Measurements from ENCODE around the gene RHPN2. TPM values are rescaled to one million over a fixed set of nuclear protein-coding genes. Genes with fewer than 3 reads are reported as not detected.
"Not testable (repeated sequence)": the region's sequence is repeated elsewhere in the genome, so short reads cannot be mapped to it uniquely, and the experiment has no call there.

Gene RHPN2
- total RNA-seq, 2 experiments from 2014 or later, result 4.9 to 5.3 TPM

DNA sequence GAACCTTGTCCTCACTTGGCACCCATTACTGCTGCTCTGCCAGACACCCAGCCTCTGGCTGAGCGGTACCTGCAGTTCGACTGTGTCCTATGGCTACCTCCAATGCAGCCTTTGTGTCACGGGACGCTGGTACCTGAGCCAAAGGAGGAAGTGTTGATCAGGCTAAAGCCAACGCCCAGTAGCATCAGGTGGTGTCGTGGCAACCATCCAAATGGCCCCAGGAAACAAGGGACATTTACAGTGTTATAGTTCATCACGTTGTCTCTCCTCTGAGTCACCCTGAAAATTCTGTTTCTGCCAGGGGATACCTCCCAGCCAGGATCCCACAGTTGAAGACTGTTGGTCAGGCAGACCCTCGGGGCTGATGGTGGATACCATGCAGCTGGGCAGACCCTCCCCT lies 10.1 kb downstream of the RHPN2 start:
- ChIA-PET CTCF (interaction anchor here (0.9 kb wide), 1 partner anchor 17 kb away, joined by 3 read pairs; no protein-coding TSS in a partner anchor), POLR2A (no interaction called here)
- Mint-ChIP-seq H3K4me1 (ENCODE audit: low read depth) (no peaks in the 10 kb centered on the region), H3K9me3 (no peaks in the 10 kb centered on the region), H3K36me3 (ENCODE audit: low read depth) (no peaks in the 10 kb centered on the region), H3K27ac (no peak overlapping the region), H3K27me3 (peaks cover under 1% of the 10 kb centered on the region), H3K4me3 (no peak overlapping the region)
- DNase-seq, result no peak
- intact Hi-C loops (cut with micrococcal nuclease), result no loop called here
- TF ChIP-seq, protein P1, sequence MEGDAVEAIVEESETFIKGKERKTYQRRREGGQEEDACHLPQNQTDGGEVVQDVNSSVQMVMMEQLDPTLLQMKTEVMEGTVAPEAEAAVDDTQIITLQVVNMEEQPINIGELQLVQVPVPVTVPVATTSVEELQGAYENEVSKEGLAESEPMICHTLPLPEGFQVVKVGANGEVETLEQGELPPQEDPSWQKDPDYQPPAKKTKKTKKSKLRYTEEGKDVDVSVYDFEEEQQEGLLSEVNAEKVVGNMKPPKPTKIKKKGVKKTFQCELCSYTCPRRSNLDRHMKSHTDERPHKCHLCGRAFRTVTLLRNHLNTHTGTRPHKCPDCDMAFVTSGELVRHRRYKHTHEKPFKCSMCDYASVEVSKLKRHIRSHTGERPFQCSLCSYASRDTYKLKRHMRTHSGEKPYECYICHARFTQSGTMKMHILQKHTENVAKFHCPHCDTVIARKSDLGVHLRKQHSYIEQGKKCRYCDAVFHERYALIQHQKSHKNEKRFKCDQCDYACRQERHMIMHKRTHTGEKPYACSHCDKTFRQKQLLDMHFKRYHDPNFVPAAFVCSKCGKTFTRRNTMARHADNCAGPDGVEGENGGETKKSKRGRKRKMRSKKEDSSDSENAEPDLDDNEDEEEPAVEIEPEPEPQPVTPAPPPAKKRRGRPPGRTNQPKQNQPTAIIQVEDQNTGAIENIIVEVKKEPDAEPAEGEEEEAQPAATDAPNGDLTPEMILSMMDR (IDR thresholded peaks at IDR 0.05), result no peak
- ATAC-seq, result no peak

DNA sequence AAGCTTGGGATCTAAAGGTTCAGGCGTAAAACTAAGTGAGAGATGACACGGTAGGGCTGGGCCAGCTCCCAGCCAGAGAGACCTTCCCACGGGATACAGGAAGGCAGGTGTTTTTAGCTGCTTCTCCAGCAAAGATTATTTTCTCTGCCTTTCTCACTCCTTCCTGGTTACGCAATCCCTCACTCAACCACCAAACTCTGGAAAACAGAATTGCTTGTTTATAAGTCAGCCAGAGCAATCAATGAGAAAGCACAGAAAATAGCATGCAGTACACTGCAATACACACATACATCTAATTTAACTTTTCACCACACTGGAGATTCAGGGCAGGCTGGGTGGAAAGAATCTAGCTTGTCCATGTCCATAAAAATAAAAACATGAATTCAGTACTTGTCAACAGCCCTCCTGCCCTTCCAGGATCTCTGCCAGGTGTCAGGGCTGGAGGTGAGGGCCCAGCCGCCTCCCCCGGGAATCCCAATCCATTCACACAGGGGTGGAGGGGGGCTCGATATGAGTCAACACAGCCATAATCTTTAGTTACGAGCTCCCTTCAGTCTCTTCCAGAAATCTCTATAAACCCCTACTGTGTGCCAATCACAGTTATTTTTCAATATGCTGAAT lies 12.2 kb downstream of the RHPN2 start:
- CTCF ChIA-PET, result no interaction called here
- intact Hi-C loops (cut with micrococcal nuclease), result no loop called here
- TF ChIP-seq, protein P1 (IDR thresholded peaks at IDR 0.05), result no peak
- POLR2A ChIA-PET, result interaction anchor here (0.6 to 0.7 kb wide), 2 partner anchors 397 to 661 kb away, joined by 3 to 4 read pairs; no protein-coding TSS in a partner anchor
- no peak for DNase-seq
- H3K27ac Mint-ChIP-seq, result no peak overlapping the region
- H3K36me3 Mint-ChIP-seq (ENCODE audit: low read depth), result no peaks in the 10 kb centered on the region
- ATAC-seq, result no peak
- H3K9me3 Mint-ChIP-seq, result no peaks in the 10 kb centered on the region
- no peaks in the 10 kb centered on the region for H3K4me1 Mint-ChIP-seq (ENCODE audit: low read depth)
- H3K27me3 Mint-ChIP-seq, result no peaks in the 10 kb centered on the region
- H3K4me3 Mint-ChIP-seq, result no peak overlapping the region

DNA sequence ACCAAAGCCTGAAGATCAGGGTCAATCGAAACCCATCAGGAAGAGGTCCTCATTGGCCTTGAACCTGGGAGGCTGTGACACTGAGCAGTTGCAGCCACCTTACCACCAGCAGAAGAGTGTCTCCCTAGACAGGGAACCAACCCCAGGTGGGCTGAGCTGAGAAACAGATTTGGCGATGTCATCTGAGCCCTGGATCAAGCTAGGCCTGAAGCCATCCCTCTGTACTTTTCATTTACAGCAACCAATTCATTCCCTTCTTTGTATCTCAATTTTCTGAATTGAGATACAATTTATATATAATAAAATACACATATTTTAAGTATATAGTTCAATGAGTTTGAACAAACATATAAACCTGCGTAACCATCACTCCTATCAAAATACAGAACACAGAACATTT lies 14.6 kb downstream of the RHPN2 start:
- no peaks in the 10 kb centered on the region for H3K9me3 Mint-ChIP-seq
- intact Hi-C loops (cut with micrococcal nuclease), result no loop called here
- no peaks in the 10 kb centered on the region for H3K4me1 Mint-ChIP-seq (ENCODE audit: low read depth)
- ATAC-seq (no peak), DNase-seq (no peak)
- TF ChIP-seq, protein P1 (IDR thresholded peaks at IDR 0.05), result no peak
- no peaks in the 10 kb centered on the region for H3K36me3 Mint-ChIP-seq (ENCODE audit: low read depth)
- ChIA-PET CTCF (no interaction called here), POLR2A (no interaction called here)
- H3K27me3 Mint-ChIP-seq, result no peaks in the 10 kb centered on the region
- H3K27ac Mint-ChIP-seq, result no peak overlapping the region
- H3K4me3 Mint-ChIP-seq, result no peak overlapping the region

DNA sequence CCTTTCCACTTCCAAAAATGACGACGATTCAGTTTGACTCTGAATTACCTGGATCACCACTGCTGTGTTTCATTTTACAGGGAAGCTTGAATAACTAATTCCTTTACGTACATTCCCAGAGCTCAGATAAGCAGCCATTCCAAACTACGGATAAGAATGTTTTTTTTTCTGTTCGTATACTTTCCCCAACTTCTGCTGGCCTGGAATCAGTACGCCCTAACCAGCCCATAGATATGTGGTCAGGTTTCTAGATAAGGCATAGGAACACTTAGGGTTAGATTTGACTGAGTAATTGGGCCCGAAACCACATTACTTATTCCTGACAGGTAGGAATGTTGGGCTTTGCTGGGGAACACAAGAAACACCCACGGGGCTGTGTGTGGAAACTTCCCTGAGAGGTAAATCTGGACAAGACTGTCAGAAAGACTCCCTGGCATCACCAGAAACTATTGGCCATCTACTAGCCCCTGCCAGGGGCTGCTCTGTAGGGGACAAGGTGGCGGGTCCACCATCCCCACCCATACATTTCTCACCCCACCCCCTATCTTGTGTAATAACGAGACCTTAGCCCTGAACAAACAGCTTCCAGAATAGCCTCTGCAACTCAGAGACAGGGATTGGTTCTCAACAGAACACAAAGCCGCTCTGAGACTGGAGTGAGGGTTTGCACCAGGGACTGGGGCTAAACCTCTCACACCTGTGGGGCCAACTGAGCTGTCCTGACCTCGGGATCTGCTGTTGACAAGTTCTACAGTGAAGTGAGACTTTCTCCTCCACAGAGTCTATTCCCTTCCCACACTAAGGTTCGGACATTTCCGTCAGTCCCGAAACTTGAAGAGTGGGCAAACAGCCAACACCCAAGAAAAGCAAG lies 15.6 kb downstream of the RHPN2 start:
- Mint-ChIP-seq H3K27me3 (no peaks in the 10 kb centered on the region), H3K36me3 (ENCODE audit: low read depth) (no peaks in the 10 kb centered on the region), H3K4me1 (ENCODE audit: low read depth) (no peaks in the 10 kb centered on the region), H3K27ac (no peak overlapping the region), H3K9me3 (no peaks in the 10 kb centered on the region), H3K4me3 (no peak overlapping the region)
- ATAC-seq (no peak), DNase-seq (no peak)
- POLR2A ChIA-PET, result no interaction called here
- TF ChIP-seq, protein P1 (IDR thresholded peaks at IDR 0.05), result no peak
- CTCF ChIA-PET, result no interaction called here
- intact Hi-C loops (cut with micrococcal nuclease), result no loop called here

DNA sequence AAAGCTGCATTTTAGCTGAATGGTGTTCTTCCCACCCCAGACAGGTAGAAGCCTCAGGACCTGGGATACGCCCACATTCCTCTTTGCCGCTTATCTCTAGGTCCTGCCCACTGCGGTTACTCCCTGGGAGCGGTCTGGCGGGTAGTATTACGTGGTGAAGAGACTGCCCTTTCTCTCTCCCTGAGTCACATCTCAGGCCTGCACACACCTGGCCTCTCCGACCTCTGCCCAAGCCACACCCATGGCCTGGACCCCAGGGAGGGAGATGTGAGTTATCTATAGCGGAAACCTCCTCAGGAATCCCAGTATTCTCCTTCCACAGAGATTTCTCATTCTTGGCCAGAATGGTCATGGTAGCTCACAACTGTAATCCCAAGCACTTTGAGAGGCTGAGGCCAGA lies 17.3 kb downstream of the RHPN2 start:
- intact Hi-C loops (cut with micrococcal nuclease), result no loop called here
- Mint-ChIP-seq H3K36me3 (ENCODE audit: low read depth) (no peaks in the 10 kb centered on the region), H3K27me3 (no peaks in the 10 kb centered on the region)

DNA sequence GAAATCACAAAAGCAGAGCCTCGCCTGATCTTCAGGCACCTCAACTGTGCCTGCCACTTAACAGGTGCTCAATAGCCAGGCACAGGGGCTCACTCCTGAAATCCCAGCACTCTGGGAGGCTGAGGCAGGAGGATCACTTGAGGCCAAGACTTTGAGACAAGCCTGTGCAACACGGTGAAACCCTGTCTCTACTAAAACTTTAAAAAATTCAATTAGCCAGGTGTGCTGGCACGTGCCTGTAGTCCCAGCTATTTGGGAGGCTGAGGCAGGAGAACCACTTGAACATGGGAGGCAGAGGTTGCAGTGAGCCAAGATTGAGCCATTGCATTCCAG lies 22.9 kb downstream of the RHPN2 start:
- H3K27me3 Mint-ChIP-seq; H3K27ac Mint-ChIP-seq; DNase-seq; POLR2A ChIA-PET; CTCF ChIA-PET; H3K36me3 Mint-ChIP-seq (ENCODE audit: low read depth); H3K9me3 Mint-ChIP-seq; intact Hi-C loops (cut with micrococcal nuclease); H3K4me1 Mint-ChIP-seq (ENCODE audit: low read depth); ATAC-seq; H3K4me3 Mint-ChIP-seq: not testable (repeated sequence)

More for the DNA sequence above, 17.3 kb downstream of the RHPN2 start:
- POLR2A ChIA-PET, result no interaction called here
- ATAC-seq, result no peak
- Mint-ChIP-seq H3K4me3 (no peak overlapping the region), H3K4me1 (ENCODE audit: low read depth) (no peaks in the 10 kb centered on the region), H3K9me3 (no peaks in the 10 kb centered on the region), H3K27ac (no peak overlapping the region)
- TF ChIP-seq, protein P1 (IDR thresholded peaks at IDR 0.05), result no peak
- CTCF ChIA-PET, result no interaction called here
- DNase-seq, result no peak
